Type B pancreatic cell (in vitro differentiated cells): ENCODE results near the gene ATP6V0E1. TPM values are rescaled to one million over a fixed set of nuclear protein-coding genes. Genes with fewer than 3 reads are reported as not detected.
A peak's percentile ranks its signal among the peaks of the same experiment; 100 is the strongest.
"Not testable (repeated sequence)": the region's sequence is repeated elsewhere in the genome, so short reads cannot be mapped to it uniquely, and the experiment has no call there.

Source experiments
- DNase-seq: peaks from one replicate; pipeline ENCODE4 v3.0.0; 2021; ENCODE audit warnings: mixed read lengths; ENCODE audit not compliant: unreplicated experiment; ENCODE audit errors: extremely low spot score
- H3K27ac Mint-ChIP-seq: 2 replicates; pipeline ENCODE4 v1.8.0; 2021; ENCODE audit warnings: mild to moderate bottlenecking, mixed read lengths
- H3K27me3 Mint-ChIP-seq: 2 replicates; pipeline ENCODE4 v1.8.0; 2021; ENCODE audit warnings: mixed read lengths
- H3K36me3 Mint-ChIP-seq: 2 replicates; pipeline ENCODE4 v1.8.0; 2021; ENCODE audit warnings: mixed read lengths
- H3K4me1 Mint-ChIP-seq: one replicate; pipeline ENCODE4 v1.8.0; 2021; ENCODE audit warnings: mixed read lengths; ENCODE audit not compliant: unreplicated experiment
- H3K4me3 Mint-ChIP-seq: 2 replicates; pipeline ENCODE4 v1.8.0; 2021; ENCODE audit warnings: mild to moderate bottlenecking, mixed read lengths
- H3K9me3 Mint-ChIP-seq: 2 replicates; pipeline ENCODE4 v1.8.0; 2021; ENCODE audit warnings: mixed read lengths
- total RNA-seq: library from RNA; stranded (reverse); gene quantifications from 2 replicates; pipeline ENCODE4 v1.2.1, GENCODE V29; 2021; ENCODE audit warnings: low replicate concordance
- TF ChIP-seq, protein P1 (sequence below): fragments of 200-600 bp; sonication (generic); conservative IDR thresholded peaks from 2 replicates; pipeline ENCODE4 v1.5.0; 2021; ENCODE audit warnings: antibody characterized with exemption, mild to moderate bottlenecking

ATP6V0E1 gene
- total RNA-seq, 1 donor from 2014 or later, result 141 TPM

DNA sequence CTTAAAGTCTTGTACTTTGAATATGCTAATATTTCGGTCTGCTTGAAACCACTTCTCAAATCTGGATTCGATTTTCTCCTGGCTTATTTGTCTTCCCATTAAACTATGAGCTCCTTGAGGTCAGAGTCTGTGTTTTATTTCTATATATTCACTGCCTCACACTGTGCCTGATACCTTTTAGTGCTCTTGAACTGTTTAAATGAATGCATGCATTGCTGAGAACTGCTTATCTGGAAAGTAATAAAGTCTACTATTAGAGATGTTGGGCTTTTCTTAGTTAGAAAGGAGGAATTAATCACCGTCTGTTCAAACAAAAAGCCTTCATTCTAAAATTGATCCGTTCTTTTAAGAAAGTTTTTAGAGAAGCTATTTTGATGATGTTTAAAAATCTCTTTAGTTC is 78.6 kb downstream of the ATP6V0E1 start:
- no peak overlapping the region for H3K4me3 Mint-ChIP-seq
- no peaks in the 10 kb centered on the region for H3K9me3 Mint-ChIP-seq
- TF ChIP-seq, protein P1, sequence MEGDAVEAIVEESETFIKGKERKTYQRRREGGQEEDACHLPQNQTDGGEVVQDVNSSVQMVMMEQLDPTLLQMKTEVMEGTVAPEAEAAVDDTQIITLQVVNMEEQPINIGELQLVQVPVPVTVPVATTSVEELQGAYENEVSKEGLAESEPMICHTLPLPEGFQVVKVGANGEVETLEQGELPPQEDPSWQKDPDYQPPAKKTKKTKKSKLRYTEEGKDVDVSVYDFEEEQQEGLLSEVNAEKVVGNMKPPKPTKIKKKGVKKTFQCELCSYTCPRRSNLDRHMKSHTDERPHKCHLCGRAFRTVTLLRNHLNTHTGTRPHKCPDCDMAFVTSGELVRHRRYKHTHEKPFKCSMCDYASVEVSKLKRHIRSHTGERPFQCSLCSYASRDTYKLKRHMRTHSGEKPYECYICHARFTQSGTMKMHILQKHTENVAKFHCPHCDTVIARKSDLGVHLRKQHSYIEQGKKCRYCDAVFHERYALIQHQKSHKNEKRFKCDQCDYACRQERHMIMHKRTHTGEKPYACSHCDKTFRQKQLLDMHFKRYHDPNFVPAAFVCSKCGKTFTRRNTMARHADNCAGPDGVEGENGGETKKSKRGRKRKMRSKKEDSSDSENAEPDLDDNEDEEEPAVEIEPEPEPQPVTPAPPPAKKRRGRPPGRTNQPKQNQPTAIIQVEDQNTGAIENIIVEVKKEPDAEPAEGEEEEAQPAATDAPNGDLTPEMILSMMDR, result no peak
- peaks cover 18% of the 10 kb centered on the region for H3K4me1 Mint-ChIP-seq
- H3K27ac Mint-ChIP-seq, result peak overlapping the region; percentile 17
- H3K27me3 Mint-ChIP-seq, result no peaks in the 10 kb centered on the region
- DNase-seq, result no peak
- H3K36me3 Mint-ChIP-seq, result no peaks in the 10 kb centered on the region

- Mint-ChIP-seq H3K27ac (no peak overlapping the region), H3K36me3 (no peaks in the 10 kb centered on the region), H3K4me1 (peaks cover 13% of the 10 kb centered on the region), H3K27me3 (no peaks in the 10 kb centered on the region), H3K9me3 (no peaks in the 10 kb centered on the region), H3K4me3 (no peak overlapping the region)
- no peak for DNase-seq
- TF ChIP-seq, protein P1, result no peak
Observed at GRCh38 chr5:173065155-173065554, 81.6 kb downstream of the ATP6V0E1 start.

- Mint-ChIP-seq H3K27me3 (no peaks in the 10 kb centered on the region), H3K4me1 (peaks cover 4% of the 10 kb centered on the region), H3K36me3 (no peaks in the 10 kb centered on the region), H3K27ac (no peak overlapping the region), H3K4me3 (no peak overlapping the region), H3K9me3 (no peaks in the 10 kb centered on the region)
- no peak for DNase-seq
- TF ChIP-seq, protein P1, result no peak
Observed at GRCh38 chr5:173069671-173070070, 86.1 kb downstream of the ATP6V0E1 start.

DNA sequence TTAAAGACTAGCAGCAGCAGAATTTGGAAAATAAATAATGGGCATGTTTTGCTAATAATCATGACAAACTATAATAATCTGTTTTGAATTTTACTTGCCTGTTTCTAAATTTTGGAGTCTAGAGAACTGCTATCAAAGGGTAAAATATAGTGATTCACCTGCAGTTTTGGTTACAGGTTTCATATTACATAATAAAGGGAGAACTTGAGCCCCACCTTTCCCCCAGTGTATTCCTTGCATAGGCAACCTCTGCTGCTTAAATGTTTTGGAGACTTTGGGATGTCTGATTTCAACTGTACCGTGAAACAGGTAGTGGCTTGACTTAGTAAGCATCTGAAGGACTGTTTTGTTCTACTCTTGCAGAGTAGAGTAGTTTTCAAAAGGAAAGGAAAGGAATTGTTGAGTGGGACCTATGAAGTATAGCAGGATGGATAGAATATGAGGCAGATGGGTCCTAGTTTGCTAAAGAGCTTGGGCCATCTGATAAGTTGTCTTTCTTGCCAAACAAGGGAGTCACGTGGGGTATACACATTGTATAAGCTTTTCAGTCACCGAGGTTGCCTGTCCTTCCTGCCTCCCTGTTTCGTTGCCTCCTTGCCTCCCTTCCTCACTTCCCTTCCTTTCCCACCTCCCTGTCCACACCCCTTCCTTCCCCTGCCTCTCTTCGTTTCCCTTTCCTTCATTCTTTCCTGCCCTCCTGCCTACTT is 91.7 kb downstream of the ATP6V0E1 start:
- Mint-ChIP-seq H3K9me3 (no peaks in the 10 kb centered on the region), H3K27ac (peak overlapping the region; percentile 11), H3K4me3 (no peak overlapping the region), H3K36me3 (peaks cover 8% of the 10 kb centered on the region), H3K4me1 (peaks cover 7% of the 10 kb centered on the region), H3K27me3 (no peaks in the 10 kb centered on the region)
- TF ChIP-seq, protein P1, result no peak
- no peak for DNase-seq

GRCh38 chr5:173075970-173076369 is 92.4 kb downstream of the ATP6V0E1 start:
- H3K4me1 Mint-ChIP-seq, result peaks cover 7% of the 10 kb centered on the region
- H3K27ac Mint-ChIP-seq, result no peak overlapping the region
- no peaks in the 10 kb centered on the region for H3K27me3 Mint-ChIP-seq
- H3K4me3 Mint-ChIP-seq, result no peak overlapping the region
- DNase-seq, result no peak
- no peaks in the 10 kb centered on the region for H3K9me3 Mint-ChIP-seq
- TF ChIP-seq, protein P1, result no peak
- peaks cover 8% of the 10 kb centered on the region for H3K36me3 Mint-ChIP-seq

DNA sequence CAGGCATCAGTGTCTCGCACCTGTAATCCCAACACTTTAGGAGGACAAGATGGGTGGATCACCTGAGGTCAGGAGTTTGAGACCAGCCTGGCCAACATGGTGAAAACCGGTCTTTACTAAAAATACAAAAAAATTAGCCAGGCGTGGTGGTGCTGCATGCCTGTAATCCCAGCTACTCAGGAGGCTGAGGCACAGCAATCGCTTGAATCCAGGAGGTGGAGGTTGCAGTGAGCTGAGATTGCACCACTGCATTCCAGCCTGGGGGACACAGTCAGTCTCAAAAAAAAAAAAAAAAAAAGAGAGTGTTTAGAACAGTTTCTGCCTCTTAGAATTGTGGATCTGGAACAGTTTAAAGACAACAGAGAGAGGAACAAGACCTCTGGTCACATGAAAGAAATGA is 92.9 kb downstream of the ATP6V0E1 start:
- H3K27ac Mint-ChIP-seq, H3K9me3 Mint-ChIP-seq: not testable (repeated sequence)

More for the DNA sequence above, 92.9 kb downstream of the ATP6V0E1 start:
- H3K36me3 Mint-ChIP-seq, result peaks cover 13% of the 10 kb centered on the region
- not testable (repeated sequence) for H3K27me3 Mint-ChIP-seq, H3K4me3 Mint-ChIP-seq, H3K4me1 Mint-ChIP-seq, DNase-seq
